Measurements from ENCODE around the gene STX2. TPM values are rescaled to one million over a fixed set of nuclear protein-coding genes. Genes with fewer than 3 reads are reported as not detected.

Gene STX2
- total and polyA plus RNA-seq, 2 experiments from 2014 or later, result 12.4 to 23.1 TPM

GRCh38 chr12:130748786-130749185, 90.3 kb downstream of the STX2 start:
- Histone ChIP-seq H3K36me3 (replicated peaks; ENCODE audit: insufficient read depth, low read depth) (no peaks in the 10 kb centered on the region), H4K20me1 (ENCODE audit: insufficient read depth, poor library complexity, severe bottlenecking) (no peaks in the 10 kb centered on the region), H2AFZ (no peak overlapping the region), H3K79me2 (no peaks in the 10 kb centered on the region), H3K4me1 (ENCODE audit: insufficient read depth) (no peaks in the 10 kb centered on the region), H3K9me2 (replicated peaks; ENCODE audit: insufficient read depth) (no peaks in the 10 kb centered on the region), H3K4me2 (no peak overlapping the region), H3K9me3 (ENCODE audit: low read depth) (no peaks in the 10 kb centered on the region), H3K4me3 (no peak overlapping the region), H3K27me3 (peaks cover 3% of the 10 kb centered on the region), H3K27ac (no peak overlapping the region)
- WGBS (ENCODE audit: low lambda C conversion rate, missing lambda C conversion rate), result 68% methylated on average over 10 of the region's 10 CpGs
- TF ChIP-seq, protein P1, sequence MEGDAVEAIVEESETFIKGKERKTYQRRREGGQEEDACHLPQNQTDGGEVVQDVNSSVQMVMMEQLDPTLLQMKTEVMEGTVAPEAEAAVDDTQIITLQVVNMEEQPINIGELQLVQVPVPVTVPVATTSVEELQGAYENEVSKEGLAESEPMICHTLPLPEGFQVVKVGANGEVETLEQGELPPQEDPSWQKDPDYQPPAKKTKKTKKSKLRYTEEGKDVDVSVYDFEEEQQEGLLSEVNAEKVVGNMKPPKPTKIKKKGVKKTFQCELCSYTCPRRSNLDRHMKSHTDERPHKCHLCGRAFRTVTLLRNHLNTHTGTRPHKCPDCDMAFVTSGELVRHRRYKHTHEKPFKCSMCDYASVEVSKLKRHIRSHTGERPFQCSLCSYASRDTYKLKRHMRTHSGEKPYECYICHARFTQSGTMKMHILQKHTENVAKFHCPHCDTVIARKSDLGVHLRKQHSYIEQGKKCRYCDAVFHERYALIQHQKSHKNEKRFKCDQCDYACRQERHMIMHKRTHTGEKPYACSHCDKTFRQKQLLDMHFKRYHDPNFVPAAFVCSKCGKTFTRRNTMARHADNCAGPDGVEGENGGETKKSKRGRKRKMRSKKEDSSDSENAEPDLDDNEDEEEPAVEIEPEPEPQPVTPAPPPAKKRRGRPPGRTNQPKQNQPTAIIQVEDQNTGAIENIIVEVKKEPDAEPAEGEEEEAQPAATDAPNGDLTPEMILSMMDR (IDR thresholded peaks at IDR 0.05; ENCODE audit: poor library complexity), result no peak
- TF ChIP-seq EZH2 (IDR thresholded peaks at IDR 0.05; ENCODE audit: borderline replicate concordance) (no peak), EZH2phosphoT487 (IDR thresholded peaks at IDR 0.05; ENCODE audit: low read depth, severe bottlenecking, unreplicated experiment) (no peak)
- DNase-seq (ENCODE audit: low spot score), result no peak

DNA sequence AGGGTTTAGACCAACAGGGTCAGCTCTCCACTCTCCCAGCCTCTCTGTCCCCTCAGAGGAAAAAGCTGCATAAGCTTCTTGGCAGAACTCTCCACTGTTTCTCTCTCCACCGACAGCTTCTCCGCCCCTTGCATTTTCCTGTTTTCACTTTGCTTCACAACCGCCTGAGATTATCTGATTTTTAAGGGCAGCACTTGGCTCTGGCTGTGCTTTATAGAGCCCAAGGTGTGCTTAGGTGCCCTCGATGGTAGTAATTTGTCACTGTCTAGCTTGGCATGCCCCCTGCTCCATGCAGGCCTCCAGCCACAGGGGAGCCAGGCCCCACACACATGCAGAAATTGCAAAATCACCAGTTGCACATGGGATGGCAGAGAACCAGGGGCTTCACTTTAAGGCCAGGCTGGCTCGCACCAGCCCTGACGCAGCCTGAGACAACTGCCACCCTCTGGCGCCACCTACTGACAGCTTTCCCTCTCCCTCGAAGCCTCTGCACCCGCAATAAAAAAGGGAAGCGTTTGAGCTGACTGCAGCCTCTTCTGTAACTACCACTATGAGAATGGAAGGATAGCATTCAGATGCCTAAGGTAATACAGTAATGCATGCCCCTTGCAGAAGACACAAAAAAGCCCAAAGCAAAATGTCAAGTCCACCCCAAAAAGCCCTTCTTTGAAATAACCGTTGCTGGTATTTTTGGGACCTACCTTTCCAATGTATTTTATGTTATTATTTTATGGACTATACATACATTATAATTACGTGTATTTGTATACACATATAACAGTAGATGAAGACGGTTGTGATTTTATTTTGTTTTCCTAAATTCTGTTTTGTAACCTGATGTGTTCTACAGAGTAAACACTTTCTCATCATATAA, 90.9 kb downstream of the STX2 start:
- TF ChIP-seq, protein P1 (IDR thresholded peaks at IDR 0.05; ENCODE audit: poor library complexity), result peak; percentile 95
- no peak for TF ChIP-seq EZH2 (IDR thresholded peaks at IDR 0.05; ENCODE audit: borderline replicate concordance)
- Histone ChIP-seq H3K4me3 (no peak overlapping the region), H3K9me3 (ENCODE audit: low read depth) (no peaks in the 10 kb centered on the region), H3K27me3 (peaks cover 3% of the 10 kb centered on the region), H4K20me1 (ENCODE audit: insufficient read depth, poor library complexity, severe bottlenecking) (no peaks in the 10 kb centered on the region), H3K79me2 (no peaks in the 10 kb centered on the region), H2AFZ (no peak overlapping the region), H3K36me3 (replicated peaks; ENCODE audit: insufficient read depth, low read depth) (no peaks in the 10 kb centered on the region), H3K4me1 (ENCODE audit: insufficient read depth) (no peaks in the 10 kb centered on the region), H3K27ac (no peak overlapping the region), H3K9me2 (replicated peaks; ENCODE audit: insufficient read depth) (no peaks in the 10 kb centered on the region), H3K4me2 (peak overlapping the region; percentile 52)
- 13% methylated on average over 13 of the region's 13 CpGs for WGBS (ENCODE audit: low lambda C conversion rate, missing lambda C conversion rate)
- peak; percentile 93 for DNase-seq (ENCODE audit: low spot score)

- no peaks in the 10 kb centered on the region for H3K9me2 ChIP-seq (replicated peaks; ENCODE audit: insufficient read depth)
- no peaks in the 10 kb centered on the region for H3K36me3 ChIP-seq (replicated peaks; ENCODE audit: insufficient read depth, low read depth)
- no peaks in the 10 kb centered on the region for H3K4me1 ChIP-seq (ENCODE audit: insufficient read depth)
- no peaks in the 10 kb centered on the region for H4K20me1 ChIP-seq (ENCODE audit: insufficient read depth, poor library complexity, severe bottlenecking)
- peaks cover 3% of the 10 kb centered on the region for H3K27me3 ChIP-seq
- H2AFZ ChIP-seq, result no peak overlapping the region
- no peak overlapping the region for H3K4me3 ChIP-seq
- TF ChIP-seq EZH2phosphoT487 (IDR thresholded peaks at IDR 0.05; ENCODE audit: low read depth, severe bottlenecking, unreplicated experiment) (no peak), EZH2 (IDR thresholded peaks at IDR 0.05; ENCODE audit: borderline replicate concordance) (no peak)
- TF ChIP-seq, protein P1 (IDR thresholded peaks at IDR 0.05; ENCODE audit: poor library complexity), result no peak
- DNase-seq (ENCODE audit: low spot score), result no peak
- H3K4me2 ChIP-seq, result no peak overlapping the region
- H3K9me3 ChIP-seq (ENCODE audit: low read depth), result no peaks in the 10 kb centered on the region
- WGBS (ENCODE audit: low lambda C conversion rate, missing lambda C conversion rate), result 73% methylated on average over 9 of the region's 9 CpGs
- H3K79me2 ChIP-seq, result no peaks in the 10 kb centered on the region
- no peak overlapping the region for H3K27ac ChIP-seq
These were observed 92.5 kb downstream of the STX2 start for GRCh38 chr12:130746546-130746945.

Data from hepatocyte (in vitro differentiated cells).